ENCODE results near the gene RBMY1F.
"Not testable (repeated sequence)": the region's sequence is repeated elsewhere in the genome, so short reads cannot be mapped to it uniquely, and the experiment has no call there.

RBMY1F gene

GRCh38 chrY:22182823-22183222 is at the start of gene RBMY1F:
Gene RBMY1F, minus strand, starts transcription at chrY:22182923. Its CDS starts 1,954 bp downstream, at chrY:22180969.
- H3K4me3 ChIP-seq (ENCODE audit: low read depth, low read length); H3K27ac ChIP-seq (ENCODE audit: extremely low read depth, low read depth, low read length); H3K4me1 ChIP-seq (ENCODE audit: control insufficient read depth, insufficient read depth, low read length); H3K9me3 ChIP-seq (ENCODE audit: control insufficient read depth, insufficient read depth, low read depth, low read length); CTCF ChIA-PET; POLR2A ChIA-PET; H3K36me3 ChIP-seq (ENCODE audit: control insufficient read depth in 2 of 2, insufficient read depth in 1 of 2, low read length in 2 of 2): not testable (repeated sequence)

- H3K9me3 ChIP-seq (ENCODE audit: control insufficient read depth, insufficient read depth, low read depth, low read length); H3K4me3 ChIP-seq (ENCODE audit: low read depth, low read length); H3K4me1 ChIP-seq (ENCODE audit: control insufficient read depth, insufficient read depth, low read length); CTCF ChIA-PET; H3K36me3 ChIP-seq (ENCODE audit: control insufficient read depth in 2 of 2, insufficient read depth in 1 of 2, low read length in 2 of 2); H3K27ac ChIP-seq (ENCODE audit: extremely low read depth, low read depth, low read length); POLR2A ChIA-PET: not testable (repeated sequence)
These were observed 31.6 kb downstream of the RBMY1F start for GRCh38 chrY:22151144-22151543.

GRCh38 chrY:22141011-22141695 is 41.6 kb downstream of the RBMY1F start:
- CTCF ChIA-PET; H3K4me1 ChIP-seq (ENCODE audit: control insufficient read depth, insufficient read depth, low read length); H3K36me3 ChIP-seq (ENCODE audit: control insufficient read depth in 2 of 2, insufficient read depth in 1 of 2, low read length in 2 of 2); POLR2A ChIA-PET; H3K9me3 ChIP-seq (ENCODE audit: control insufficient read depth, insufficient read depth, low read depth, low read length); H3K4me3 ChIP-seq (ENCODE audit: low read depth, low read length); H3K27ac ChIP-seq (ENCODE audit: extremely low read depth, low read depth, low read length): not testable (repeated sequence)

- H3K4me3 ChIP-seq (ENCODE audit: low read depth, low read length); CTCF ChIA-PET; POLR2A ChIA-PET; H3K27ac ChIP-seq (ENCODE audit: extremely low read depth, low read depth, low read length); H3K36me3 ChIP-seq (ENCODE audit: control insufficient read depth in 2 of 2, insufficient read depth in 1 of 2, low read length in 2 of 2); H3K9me3 ChIP-seq (ENCODE audit: control insufficient read depth, insufficient read depth, low read depth, low read length); H3K4me1 ChIP-seq (ENCODE audit: control insufficient read depth, insufficient read depth, low read length): not testable (repeated sequence)
These were observed 48.0 kb downstream of the RBMY1F start for GRCh38 chrY:22134719-22135118.

GRCh38 chrY:22130494-22130893 is 52.2 kb downstream of the RBMY1F start:
- CTCF ChIA-PET; H3K4me1 ChIP-seq (ENCODE audit: control insufficient read depth, insufficient read depth, low read length); H3K9me3 ChIP-seq (ENCODE audit: control insufficient read depth, insufficient read depth, low read depth, low read length); H3K36me3 ChIP-seq (ENCODE audit: control insufficient read depth in 2 of 2, insufficient read depth in 1 of 2, low read length in 2 of 2); H3K27ac ChIP-seq (ENCODE audit: extremely low read depth, low read depth, low read length); H3K4me3 ChIP-seq (ENCODE audit: low read depth, low read length); POLR2A ChIA-PET: not testable (repeated sequence)

All from HEK293 (cell line).